Measurements from ENCODE around the gene NID1. TPM values are rescaled to one million over a fixed set of nuclear protein-coding genes. Genes with fewer than 3 reads are reported as not detected.

The NID1 gene
- total and polyA plus RNA-seq, 9 of the 15 experiments (the other 6 are each of a cell fraction or from before 2014, with no cell fraction given): 0.22 TPM; not detected in 8

DNA sequence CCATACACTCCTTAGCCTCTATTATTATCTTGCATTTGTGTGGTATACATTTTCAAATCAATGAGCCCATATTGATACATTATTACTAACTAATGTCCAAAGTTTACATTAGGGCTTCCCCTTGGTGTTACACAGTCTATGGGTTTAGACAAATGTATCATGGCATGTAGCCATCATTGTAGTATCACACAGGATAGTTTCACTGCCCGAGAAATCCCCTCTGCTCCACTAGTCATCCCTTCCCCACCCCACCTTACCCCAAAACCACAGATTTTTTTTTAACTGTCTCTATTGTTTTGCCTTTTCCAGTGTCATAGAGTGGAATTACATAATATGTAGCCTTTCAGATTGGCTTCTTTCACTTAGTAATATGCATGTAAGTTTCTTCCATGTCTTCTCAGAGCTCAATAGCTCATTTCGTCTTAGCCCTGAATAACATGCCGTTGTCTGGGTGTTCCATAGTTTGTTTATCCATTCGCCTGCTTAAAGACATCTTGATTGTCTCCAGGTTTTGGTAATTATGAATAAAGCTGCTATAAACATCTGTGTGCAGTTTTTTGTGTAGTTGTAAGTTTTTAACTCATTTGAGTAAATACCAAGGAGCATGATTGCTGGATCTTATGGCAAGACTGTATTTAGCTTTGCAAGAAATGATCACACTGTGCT is 111.8 kb downstream of the NID1 start (continued):
- TF ChIP-seq, protein P1, sequence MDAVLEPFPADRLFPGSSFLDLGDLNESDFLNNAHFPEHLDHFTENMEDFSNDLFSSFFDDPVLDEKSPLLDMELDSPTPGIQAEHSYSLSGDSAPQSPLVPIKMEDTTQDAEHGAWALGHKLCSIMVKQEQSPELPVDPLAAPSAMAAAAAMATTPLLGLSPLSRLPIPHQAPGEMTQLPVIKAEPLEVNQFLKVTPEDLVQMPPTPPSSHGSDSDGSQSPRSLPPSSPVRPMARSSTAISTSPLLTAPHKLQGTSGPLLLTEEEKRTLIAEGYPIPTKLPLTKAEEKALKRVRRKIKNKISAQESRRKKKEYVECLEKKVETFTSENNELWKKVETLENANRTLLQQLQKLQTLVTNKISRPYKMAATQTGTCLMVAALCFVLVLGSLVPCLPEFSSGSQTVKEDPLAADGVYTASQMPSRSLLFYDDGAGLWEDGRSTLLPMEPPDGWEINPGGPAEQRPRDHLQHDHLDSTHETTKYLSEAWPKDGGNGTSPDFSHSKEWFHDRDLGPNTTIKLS (IDR thresholded peaks at IDR 0.05; ENCODE audit: borderline replicate concordance, low read depth): no peak

DNA sequence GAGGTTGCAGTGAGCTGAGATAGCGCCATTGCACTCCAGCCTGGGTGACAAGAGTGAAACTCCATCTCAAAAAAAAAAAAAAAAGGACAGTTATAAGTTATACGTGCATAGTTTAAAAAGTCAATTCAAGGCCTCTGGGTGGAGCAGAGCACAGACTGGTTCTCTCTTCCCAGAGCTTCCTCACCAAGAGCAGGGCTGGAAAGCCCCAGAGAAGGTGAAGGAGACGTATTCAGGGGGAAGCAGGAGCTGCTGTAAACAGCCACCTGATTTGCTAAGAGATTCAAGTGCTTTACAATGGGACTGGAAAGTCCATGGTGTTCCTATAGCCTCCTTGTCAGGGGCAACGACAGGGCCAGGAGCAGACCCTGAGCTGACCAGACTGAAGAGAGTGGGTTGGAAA is 113.2 kb downstream of the NID1 start:
- FAIRE-seq (no peak), ATAC-seq (no peak; the same call in 2 of the 3 replicates), DNase-seq (ENCODE audit: extremely low read depth in 1 of 4, low spot score in 3 of 4) (no peak)
- Histone ChIP-seq H3K9me3 (replicated peaks; ENCODE audit: control insufficient read depth, insufficient read depth, low read depth, low read length) (no peaks in the 10 kb centered on the region), H3K9me1 (ENCODE audit: control insufficient read depth, insufficient read depth, low read length) (no peaks in the 10 kb centered on the region), H3K4me1 (replicated peaks in 1 of 2; ENCODE audit: control insufficient read depth in 2 of 2, insufficient read depth in 2 of 2, low read length in 2 of 2) (no peaks in the 10 kb centered on the region), H4K20me1 (replicated peaks; ENCODE audit: control insufficient read depth, insufficient read depth, low read length) (no peaks in the 10 kb centered on the region), H3K4me3 (no peak overlapping the region), H3K79me2 (ENCODE audit: control insufficient read depth, insufficient read depth, low read length) (no peaks in the 10 kb centered on the region), H2AFZ (ENCODE audit: low read depth, low read length) (no peak overlapping the region), H3K27ac (ENCODE audit: extremely low read depth, low read depth, low read length) (no peak overlapping the region), H3K9ac (ENCODE audit: insufficient read depth in 1 of 2, low read depth in 2 of 2, low read length in 2 of 2) (no peak overlapping the region), H3K27me3 (ENCODE audit: control insufficient read depth in 2 of 2, insufficient read depth in 2 of 2, low read length in 2 of 2) (peaks cover 12 to 42% of the 10 kb centered on the region in 2 experiments; a peak in 3 of 5 replicates), H3K4me2 (ENCODE audit: insufficient read depth, low read length) (no peak overlapping the region), H3K36me3 (ENCODE audit: control insufficient read depth, insufficient read depth, low read length) (no peaks in the 10 kb centered on the region)
- ChIA-PET CTCF (ENCODE audit: low intra/inter-chr PET ratio) (no interaction called here), POLR2A (interaction anchor here (0.6 kb wide), 1 partner anchor 20 kb away, joined by 3 read pairs; no protein-coding TSS in a partner anchor)
- BruUV-seq (replicated peaks): no TSS peak
- in situ Hi-C loops (cut with MboI): no loop called here
- 0% methylated on average over 3 of the region's 4 CpGs for whole genome bisulfite sequencing (ENCODE audit: insufficient coverage, low coverage, missing lambda C conversion rate)
- TF ChIP-seq, protein P2, sequence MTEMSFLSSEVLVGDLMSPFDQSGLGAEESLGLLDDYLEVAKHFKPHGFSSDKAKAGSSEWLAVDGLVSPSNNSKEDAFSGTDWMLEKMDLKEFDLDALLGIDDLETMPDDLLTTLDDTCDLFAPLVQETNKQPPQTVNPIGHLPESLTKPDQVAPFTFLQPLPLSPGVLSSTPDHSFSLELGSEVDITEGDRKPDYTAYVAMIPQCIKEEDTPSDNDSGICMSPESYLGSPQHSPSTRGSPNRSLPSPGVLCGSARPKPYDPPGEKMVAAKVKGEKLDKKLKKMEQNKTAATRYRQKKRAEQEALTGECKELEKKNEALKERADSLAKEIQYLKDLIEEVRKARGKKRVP (CRISPR knock-in tag; IDR thresholded peaks at IDR 0.05): no peak
- TF ChIP-seq, protein P3, sequence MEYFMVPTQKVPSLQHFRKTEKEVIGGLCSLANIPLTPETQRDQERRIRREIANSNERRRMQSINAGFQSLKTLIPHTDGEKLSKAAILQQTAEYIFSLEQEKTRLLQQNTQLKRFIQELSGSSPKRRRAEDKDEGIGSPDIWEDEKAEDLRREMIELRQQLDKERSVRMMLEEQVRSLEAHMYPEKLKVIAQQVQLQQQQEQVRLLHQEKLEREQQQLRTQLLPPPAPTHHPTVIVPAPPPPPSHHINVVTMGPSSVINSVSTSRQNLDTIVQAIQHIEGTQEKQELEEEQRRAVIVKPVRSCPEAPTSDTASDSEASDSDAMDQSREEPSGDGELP (CRISPR knock-in tag; IDR thresholded peaks at IDR 0.05; ENCODE audit: borderline replicate concordance): no peak
- TF ChIP-seq, protein P4, sequence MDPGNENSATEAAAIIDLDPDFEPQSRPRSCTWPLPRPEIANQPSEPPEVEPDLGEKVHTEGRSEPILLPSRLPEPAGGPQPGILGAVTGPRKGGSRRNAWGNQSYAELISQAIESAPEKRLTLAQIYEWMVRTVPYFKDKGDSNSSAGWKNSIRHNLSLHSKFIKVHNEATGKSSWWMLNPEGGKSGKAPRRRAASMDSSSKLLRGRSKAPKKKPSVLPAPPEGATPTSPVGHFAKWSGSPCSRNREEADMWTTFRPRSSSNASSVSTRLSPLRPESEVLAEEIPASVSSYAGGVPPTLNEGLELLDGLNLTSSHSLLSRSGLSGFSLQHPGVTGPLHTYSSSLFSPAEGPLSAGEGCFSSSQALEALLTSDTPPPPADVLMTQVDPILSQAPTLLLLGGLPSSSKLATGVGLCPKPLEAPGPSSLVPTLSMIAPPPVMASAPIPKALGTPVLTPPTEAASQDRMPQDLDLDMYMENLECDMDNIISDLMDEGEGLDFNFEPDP (CRISPR knock-in tag; IDR thresholded peaks at IDR 0.05): no peak
- no peak for TF ChIP-seq RFX7 (CRISPR knock-in tag; IDR thresholded peaks at IDR 0.05)
- intact Hi-C loops (cut with micrococcal nuclease): no loop called here

All from K562 (cell line).